Endothelial cell of umbilical vein (primary cell): ENCODE measurements around the gene KIAA1671. TPM values are rescaled to one million over a fixed set of nuclear protein-coding genes. Genes with fewer than 3 reads are reported as not detected.

ENCODE experiments used
- BruUV-seq: library from RNA; stranded (reverse); fragments of 400-500 nt; replicated peaks from 2 replicates; lab custom pipeline; 2021; lab: Mats Ljungman, UMichigan
- CTCF ChIA-PET: fragments of 300-600, 350-600 bp; sonication (Branson Sonifier 250); formaldehyde crosslinking; loops from one replicate; lab custom pipeline; 2021; ENCODE audit warnings: antibody characterized with exemption, inconsistent platforms; lab: Charles Lee
- POLR2A ChIA-PET: fragments of 300-600, 350-600 bp; sonication (Branson Sonifier 250); formaldehyde crosslinking; loops from one replicate; lab custom pipeline; 2021; ENCODE audit warnings: antibody characterized with exemption, inconsistent platforms; lab: Charles Lee
- DNase-seq: peaks from one replicate; pipeline ENCODE4 v3.0.0-alpha.2; 2011; ENCODE audit warnings: low read depth, low spot score
- FAIRE-seq: peaks from 2 replicates; lab custom pipeline; 2011; peaks lifted over from hg19 to GRCh38; lab: Jason Lieb, UNC
- H2AFZ ChIP-seq: 2 replicates; pipeline ENCODE4 v1.6.0; 2012; ENCODE audit warnings: low read depth, low read length, control low read depth, inconsistent platforms
- H3K27ac ChIP-seq: 2 replicates; pipeline ENCODE4 v1.5.1; 2011; ENCODE audit warnings: low read depth, mild to moderate bottlenecking, control low read depth, low read length, moderate library complexity; ENCODE audit not compliant: insufficient read depth
- H3K27me3 ChIP-seq, 2 experiments: 2 replicates each; pipeline versions ENCODE4 v1.6.0 to v1.6.1; 2011; ENCODE audit warnings: low read length in 2 of 2, mixed read lengths in 1 of 2; ENCODE audit not compliant: control insufficient read depth in 2 of 2, insufficient read depth in 2 of 2
- H3K36me3 ChIP-seq, 2 experiments: 2 replicates in 1 of 2; 3 replicates in 1 of 2; pipeline ENCODE4 v1.5.1; 2011; ENCODE audit warnings: low read length in 2 of 2, mild to moderate bottlenecking in 1 of 2, moderate library complexity in 1 of 2; ENCODE audit not compliant: control insufficient read depth in 2 of 2, insufficient read depth in 2 of 2; ENCODE audit errors: extremely low read depth in 1 of 2
- H3K4me1 ChIP-seq: 3 replicates; pipeline ENCODE4 v1.5.1; 2011; ENCODE audit warnings: mild to moderate bottlenecking, low read length; ENCODE audit not compliant: control insufficient read depth, insufficient read depth; ENCODE audit errors: extremely low read depth
- H3K4me2 ChIP-seq: 2 replicates; pipeline ENCODE4 v1.6.1; 2011; ENCODE audit warnings: low read length, control low read depth, mixed read lengths; ENCODE audit not compliant: insufficient read depth
- H3K4me3 ChIP-seq, 3 experiments: fragments of 200-600 bp in 1 of 3; sonication (generic), shearing (Covaris generic) in 1 of 3; replicated peaks in 1 of 3; 2 replicates each; pipeline ENCODE4 v1.5.1; 2011 to 2016; ENCODE audit warnings: control low read depth in 3 of 3, low read length in 3 of 3, mild to moderate bottlenecking in 2 of 3, inconsistent platforms in 1 of 3, low read depth in 1 of 3, moderate library complexity in 1 of 3; ENCODE audit not compliant: insufficient read depth in 1 of 3
- H3K79me2 ChIP-seq: 2 replicates; pipeline ENCODE4 v1.6.0; 2012; ENCODE audit warnings: low read length, inconsistent platforms; ENCODE audit not compliant: control insufficient read depth, insufficient read depth
- H3K9ac ChIP-seq: replicated peaks from 2 replicates; pipeline ENCODE3; 2011; ENCODE audit warnings: low read length, control low read depth; ENCODE audit not compliant: insufficient read depth; ENCODE audit errors: extremely low read depth
- H3K9me1 ChIP-seq: replicated peaks from 3 replicates; pipeline ENCODE4 v1.6.0; 2011; ENCODE audit warnings: mild to moderate bottlenecking, low read length; ENCODE audit not compliant: control insufficient read depth, insufficient read depth; ENCODE audit errors: extremely low read depth
- H3K9me3 ChIP-seq: replicated peaks from 2 replicates; pipeline ENCODE4 v1.5.1; 2012; ENCODE audit warnings: low read length, inconsistent platforms; ENCODE audit not compliant: control insufficient read depth, insufficient read depth
- H4K20me1 ChIP-seq: replicated peaks from 2 replicates; pipeline ENCODE3; 2011; ENCODE audit warnings: mild to moderate bottlenecking, low read length; ENCODE audit not compliant: control insufficient read depth, insufficient read depth; ENCODE audit errors: extremely low read depth
- EZH2 ChIP-seq: IDR thresholded peaks from 2 replicates; pipeline ENCODE4 v1.6.1; 2012; ENCODE audit warnings: borderline replicate concordance, low read depth, mild to moderate bottlenecking, moderate library complexity, low read length, inconsistent platforms; ENCODE audit not compliant: severe bottlenecking
- FOS ChIP-seq: IDR thresholded peaks from 2 replicates; pipeline ENCODE4 v1.6.1; 2011; ENCODE audit warnings: mild to moderate bottlenecking, low read length, moderate library complexity, borderline replicate concordance; ENCODE audit not compliant: insufficient read depth
- GATA2 ChIP-seq: IDR thresholded peaks from 2 replicates; pipeline ENCODE4 v1.7.0; 2011; ENCODE audit warnings: low read depth, mild to moderate bottlenecking, moderate library complexity, mixed read lengths, low read length; ENCODE audit not compliant: insufficient read length, insufficient read depth
- JUN ChIP-seq: IDR thresholded peaks from 2 replicates; pipeline ENCODE4 v1.6.1; 2011; ENCODE audit warnings: borderline replicate concordance, low read depth; ENCODE audit not compliant: insufficient read length, insufficient read depth
- MYC ChIP-seq: IDR thresholded peaks from one replicate; pipeline ENCODE4 v1.6.1; 2011; ENCODE audit warnings: mild to moderate bottlenecking, low read depth, low read length
- POLR2A ChIP-seq: IDR thresholded peaks from 2 replicates; pipeline ENCODE4 v1.6.1; 2012; ENCODE audit warnings: low read depth, mild to moderate bottlenecking, control low read depth, low read length
- POLR2AphosphoS5 ChIP-seq: IDR thresholded peaks from 2 replicates; pipeline ENCODE4 v1.6.1; 2012; ENCODE audit warnings: low read depth, mild to moderate bottlenecking, control low read depth, low read length, moderate library complexity; ENCODE audit not compliant: insufficient read depth
- dilution Hi-C: fragments of 300-500 bp; cut with MboI; formaldehyde crosslinking; loops from one replicate; pipeline ENCODE4 v1.15.0; 2019; ENCODE audit warnings: low sequenced_read_pairs; ENCODE audit not compliant: extremely low pct_ligation_motif_present
- intact Hi-C: fragments of 100-400 bp; cut with micrococcal nuclease; formaldehyde crosslinking; loops from one replicate; pipeline ENCODE4 v1.10.0; 2022
- polyA plus RNA-seq, 4 experiments: library from polyadenylated mRNA; depleted of rRNA in 3 of 4; stranded (reverse) in 3 of 4; unstranded in 1 of 4; fragments of >200 nt; gene quantifications; 2 replicates each; pipeline versions ENCODE4 v1.2.1 to v1.2.3, GENCODE V29; 2011 to 2012; ENCODE audit warnings: missing spikeins in 1 of 4
- total RNA-seq: library from RNA; stranded (reverse); gene quantifications from 2 replicates; pipeline ENCODE4 v1.2.3, GENCODE V29; 2021
- TF ChIP-seq, protein P1 (sequence below): IDR thresholded peaks from 2 replicates; pipeline ENCODE4 v1.6.1; 2011; ENCODE audit not compliant: insufficient read depth, insufficient read length
- TF ChIP-seq, protein P2 (sequence below), 2 donors: IDR thresholded peaks; 1 replicate in 1 of 2; 2 replicates in 1 of 2; pipeline ENCODE4 v1.5.1; 2011; ENCODE audit warnings: low read length in 2 of 2, mild to moderate bottlenecking in 2 of 2, moderate library complexity in 2 of 2, control low read depth in 1 of 2, inconsistent platforms in 1 of 2, low read depth in 1 of 2; ENCODE audit not compliant: insufficient read depth in 1 of 2; ENCODE audit errors: extremely low read depth in 1 of 2

KIAA1671 gene
- total and polyA plus RNA-seq, 2 donors (not counting 3 experiments of a cell fraction or from before 2014, with no cell fraction given), result 23.1 to 85.1 TPM

DNA sequence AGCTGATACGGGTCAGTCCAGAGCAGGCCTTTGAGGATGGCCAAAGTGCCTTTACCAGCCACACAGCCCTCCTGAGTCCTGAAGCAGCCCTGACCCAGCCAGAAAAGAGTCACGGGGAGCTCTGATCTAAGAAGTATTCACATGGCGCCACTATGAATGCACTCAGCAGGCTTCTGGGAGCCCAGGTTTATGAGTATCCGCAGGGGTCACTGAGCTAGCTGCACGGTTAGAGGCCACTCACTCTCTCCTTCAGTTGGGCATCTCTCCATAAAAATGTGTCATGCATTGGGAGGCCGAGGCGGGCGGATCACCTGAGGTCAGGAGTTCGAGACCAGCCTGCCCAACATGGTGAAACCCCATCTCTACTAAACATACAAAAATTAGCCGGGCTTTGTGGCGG lies 10.3 kb downstream of the KIAA1671 start:
- no peaks in the 10 kb centered on the region for H4K20me1 ChIP-seq
- H3K4me3 ChIP-seq, result no peak overlapping the region
- CTCF ChIA-PET, result interaction anchor here (1.1 to 1.3 kb wide), 2 partner anchors 85 to 86 kb away, joined by 3 read pairs; no protein-coding TSS in a partner anchor
- H3K36me3 ChIP-seq, result no peaks in the 10 kb centered on the region
- peaks cover 17% of the 10 kb centered on the region for H3K4me1 ChIP-seq
- H2AFZ ChIP-seq, result no peak overlapping the region
- POLR2A ChIA-PET, result no interaction called here
- no peak for DNase-seq
- dilution Hi-C loops (no loop called here), intact Hi-C loops (no loop called here)
- no TSS peak for BruUV-seq
- no peak for FAIRE-seq
- H3K4me2 ChIP-seq, result no peak overlapping the region
- H3K9me3 ChIP-seq, result no peaks in the 10 kb centered on the region
- peaks cover 51% of the 10 kb centered on the region for H3K79me2 ChIP-seq
- H3K27me3 ChIP-seq, result no peaks in the 10 kb centered on the region
- H3K9ac ChIP-seq, result no peak overlapping the region
- H3K27ac ChIP-seq, result peak overlapping the region; percentile 38
- peaks cover 3% of the 10 kb centered on the region for H3K9me1 ChIP-seq
- TF ChIP-seq JUN (no peak), MYC (no peak), POLR2AphosphoS5 (no peak), GATA2 (no peak), EZH2 (no peak), FOS (no peak), POLR2A (no peak)
- TF ChIP-seq, protein P1, sequence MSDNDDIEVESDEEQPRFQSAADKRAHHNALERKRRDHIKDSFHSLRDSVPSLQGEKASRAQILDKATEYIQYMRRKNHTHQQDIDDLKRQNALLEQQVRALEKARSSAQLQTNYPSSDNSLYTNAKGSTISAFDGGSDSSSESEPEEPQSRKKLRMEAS, result no peak
- TF ChIP-seq, protein P2, sequence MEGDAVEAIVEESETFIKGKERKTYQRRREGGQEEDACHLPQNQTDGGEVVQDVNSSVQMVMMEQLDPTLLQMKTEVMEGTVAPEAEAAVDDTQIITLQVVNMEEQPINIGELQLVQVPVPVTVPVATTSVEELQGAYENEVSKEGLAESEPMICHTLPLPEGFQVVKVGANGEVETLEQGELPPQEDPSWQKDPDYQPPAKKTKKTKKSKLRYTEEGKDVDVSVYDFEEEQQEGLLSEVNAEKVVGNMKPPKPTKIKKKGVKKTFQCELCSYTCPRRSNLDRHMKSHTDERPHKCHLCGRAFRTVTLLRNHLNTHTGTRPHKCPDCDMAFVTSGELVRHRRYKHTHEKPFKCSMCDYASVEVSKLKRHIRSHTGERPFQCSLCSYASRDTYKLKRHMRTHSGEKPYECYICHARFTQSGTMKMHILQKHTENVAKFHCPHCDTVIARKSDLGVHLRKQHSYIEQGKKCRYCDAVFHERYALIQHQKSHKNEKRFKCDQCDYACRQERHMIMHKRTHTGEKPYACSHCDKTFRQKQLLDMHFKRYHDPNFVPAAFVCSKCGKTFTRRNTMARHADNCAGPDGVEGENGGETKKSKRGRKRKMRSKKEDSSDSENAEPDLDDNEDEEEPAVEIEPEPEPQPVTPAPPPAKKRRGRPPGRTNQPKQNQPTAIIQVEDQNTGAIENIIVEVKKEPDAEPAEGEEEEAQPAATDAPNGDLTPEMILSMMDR (IDR thresholded peaks at IDR 0.05; ENCODE audit: extremely low read depth in 1 of 2, insufficient read depth in 1 of 2, low read depth in 1 of 2, low read length in 2 of 2), result no peak
